Activated naive CD4-positive, alpha-beta T cell treated with anti-CD3 and anti-CD28 coated beads for 36 hours (primary cell): ENCODE results near the gene LRRC37A. TPM values are rescaled to one million over a fixed set of nuclear protein-coding genes. Genes with fewer than 3 reads are reported as not detected.
"Not testable (repeated sequence)": the region's sequence is repeated elsewhere in the genome, so short reads cannot be mapped to it uniquely, and the experiment has no call there.

Experiments used
- CTCF ChIA-PET: fragments of 350-600 bp; sonication (Branson Sonifier 250); formaldehyde crosslinking; loops from one replicate; lab custom pipeline; 2021; ENCODE audit warnings: antibody characterized with exemption; lab: Charles Lee
- DNase-seq: peaks from one replicate; pipeline ENCODE4 v3.0.0-alpha.2; 2020
- H3K27ac Mint-ChIP-seq: one replicate; pipeline ENCODE4 v1.8.0; 2021; ENCODE audit warnings: mild to moderate bottlenecking, mixed read lengths
- H3K27me3 Mint-ChIP-seq: one replicate; pipeline ENCODE4 v1.8.0; 2021; ENCODE audit warnings: low read depth, mixed read lengths
- H3K36me3 Mint-ChIP-seq: one replicate; pipeline ENCODE4 v1.8.0; 2021; ENCODE audit warnings: low read depth, mixed read lengths
- H3K4me1 Mint-ChIP-seq: one replicate; pipeline ENCODE4 v1.8.0; 2021; ENCODE audit warnings: low read depth, mixed read lengths
- H3K4me3 Mint-ChIP-seq: one replicate; pipeline ENCODE4 v1.8.0; 2021; ENCODE audit warnings: mild to moderate bottlenecking, moderate library complexity, mixed read lengths
- H3K9me3 Mint-ChIP-seq: one replicate; pipeline ENCODE4 v1.8.0; 2021; ENCODE audit warnings: mixed read lengths
- intact Hi-C: fragments of 100-400 bp; cut with micrococcal nuclease; formaldehyde crosslinking; loops from one replicate; pipeline ENCODE4 v1.15.1; 2023
- total RNA-seq, 2 experiments: library from RNA; stranded (reverse); gene quantifications; one replicate each; pipeline ENCODE4 v1.2.3, GENCODE V29; 2021

The LRRC37A gene
- total RNA-seq, 2 experiments from 2014 or later = 2.4 to 3.5 TPM

GRCh38 chr17:46270032-46270431 lies 24.9 kb upstream of the LRRC37A start:
- Mint-ChIP-seq H3K4me1 (peaks cover 21% of the 10 kb centered on the region), H3K27me3 (peaks cover 16% of the 10 kb centered on the region), H3K27ac (no peak overlapping the region), H3K9me3 (no peaks in the 10 kb centered on the region), H3K36me3 (no peaks in the 10 kb centered on the region), H3K4me3 (no peak overlapping the region)
- intact Hi-C loops = no loop called here
- DNase-seq = no peak
- CTCF ChIA-PET = interaction anchor here (0.7 to 1.5 kb wide), 3 partner anchors 17 to 677 kb away, joined by 3 to 6 read pairs (median 3); no protein-coding TSS in a partner anchor

GRCh38 chr17:46273541-46274236 lies 21.2 kb upstream of the LRRC37A start:
- DNase-seq = no peak
- intact Hi-C loops = no loop called here
- H3K27me3 Mint-ChIP-seq = peaks cover 2% of the 10 kb centered on the region
- no peaks in the 10 kb centered on the region for H3K9me3 Mint-ChIP-seq
- CTCF ChIA-PET = interaction anchor here (0.8 to 1.0 kb wide), 2 partner anchors 16 to 228 kb away, joined by 3 read pairs; no protein-coding TSS in a partner anchor
- H3K4me3 Mint-ChIP-seq = no peak overlapping the region
- H3K27ac Mint-ChIP-seq = no peak overlapping the region
- H3K4me1 Mint-ChIP-seq = no peaks in the 10 kb centered on the region
- H3K36me3 Mint-ChIP-seq = no peaks in the 10 kb centered on the region

GRCh38 chr17:46274238-46274637 lies 20.7 kb upstream of the LRRC37A start:
- Mint-ChIP-seq H3K27me3 (peaks cover 2% of the 10 kb centered on the region), H3K36me3 (no peaks in the 10 kb centered on the region), H3K9me3 (no peaks in the 10 kb centered on the region), H3K4me3 (no peak overlapping the region), H3K4me1 (no peaks in the 10 kb centered on the region), H3K27ac (no peak overlapping the region)
- intact Hi-C loops = no loop called here
- no peak for DNase-seq
- CTCF ChIA-PET = no interaction called here

GRCh38 chr17:46276728-46277479 lies 18.0 kb upstream of the LRRC37A start:
- intact Hi-C loops, H3K27ac Mint-ChIP-seq, H3K4me1 Mint-ChIP-seq, H3K36me3 Mint-ChIP-seq, H3K9me3 Mint-ChIP-seq, H3K4me3 Mint-ChIP-seq, H3K27me3 Mint-ChIP-seq, DNase-seq: not testable (repeated sequence)
- CTCF ChIA-PET = interaction anchor here (0.9 to 2.3 kb wide), 2 partner anchors 9 to 698 kb away, joined by 5 to 13 read pairs; no protein-coding TSS in a partner anchor

- H3K27me3 Mint-ChIP-seq, intact Hi-C loops, H3K27ac Mint-ChIP-seq, H3K9me3 Mint-ChIP-seq, CTCF ChIA-PET, H3K36me3 Mint-ChIP-seq, H3K4me3 Mint-ChIP-seq, DNase-seq: not testable (repeated sequence)
- peaks cover 21% of the 10 kb centered on the region for H3K4me1 Mint-ChIP-seq
Measured at GRCh38 chr17:46281336-46281735, 13.6 kb upstream of the LRRC37A start.

- peaks cover 29% of the 10 kb centered on the region for H3K4me1 Mint-ChIP-seq
- H3K36me3 Mint-ChIP-seq, DNase-seq, H3K27ac Mint-ChIP-seq, CTCF ChIA-PET, H3K27me3 Mint-ChIP-seq, H3K4me3 Mint-ChIP-seq, H3K9me3 Mint-ChIP-seq, intact Hi-C loops: not testable (repeated sequence)
Measured at GRCh38 chr17:46282635-46283034, 12.3 kb upstream of the LRRC37A start.

- CTCF ChIA-PET = interaction anchor here (0.7 kb wide), 1 partner anchor 128 kb away, joined by 3 read pairs; no protein-coding TSS in a partner anchor
- H3K4me1 Mint-ChIP-seq = peaks cover 29% of the 10 kb centered on the region
- H3K4me3 Mint-ChIP-seq, intact Hi-C loops, H3K27me3 Mint-ChIP-seq, H3K9me3 Mint-ChIP-seq, H3K36me3 Mint-ChIP-seq: not testable (repeated sequence)
- peak; percentile 79 for DNase-seq
- peak overlapping the region; percentile 80 for H3K27ac Mint-ChIP-seq
Measured at GRCh38 chr17:46284467-46284866, 10.5 kb upstream of the LRRC37A start.

GRCh38 chr17:46285500-46285899 lies 9.4 kb upstream of the LRRC37A start:
- H3K36me3 Mint-ChIP-seq, intact Hi-C loops, H3K27ac Mint-ChIP-seq, H3K27me3 Mint-ChIP-seq, H3K4me3 Mint-ChIP-seq, DNase-seq, H3K9me3 Mint-ChIP-seq: not testable (repeated sequence)
- CTCF ChIA-PET = interaction anchor here (1.1 to 2.1 kb wide), 2 partner anchors 8 to 73 kb away, joined by 4 to 13 read pairs; no protein-coding TSS in a partner anchor
- H3K4me1 Mint-ChIP-seq = peaks cover 29% of the 10 kb centered on the region

- intact Hi-C loops, H3K36me3 Mint-ChIP-seq, H3K27ac Mint-ChIP-seq, H3K4me3 Mint-ChIP-seq, H3K9me3 Mint-ChIP-seq, H3K27me3 Mint-ChIP-seq: not testable (repeated sequence)
- H3K4me1 Mint-ChIP-seq = peaks cover 37% of the 10 kb centered on the region
- CTCF ChIA-PET = interaction anchor here (0.6 to 2.1 kb wide), 12 partner anchors 9 to 708 kb away, joined by 3 to 13 read pairs (median 4); no protein-coding TSS in a partner anchor
- peak; percentile 89 for DNase-seq
Measured at GRCh38 chr17:46286764-46287221, 8.1 kb upstream of the LRRC37A start.

GRCh38 chr17:46287587-46287986 lies 7.3 kb upstream of the LRRC37A start:
- H3K4me1 Mint-ChIP-seq = peaks cover 37% of the 10 kb centered on the region
- CTCF ChIA-PET = interaction anchor here (0.8 kb wide), 1 partner anchor 142 kb away, joined by 6 read pairs; no protein-coding TSS in a partner anchor
- H3K4me3 Mint-ChIP-seq, H3K9me3 Mint-ChIP-seq, H3K27ac Mint-ChIP-seq, intact Hi-C loops, H3K27me3 Mint-ChIP-seq, DNase-seq, H3K36me3 Mint-ChIP-seq: not testable (repeated sequence)

GRCh38 chr17:46290906-46291546 lies 3.9 kb upstream of the LRRC37A start:
- H3K9me3 Mint-ChIP-seq, H3K4me3 Mint-ChIP-seq, H3K36me3 Mint-ChIP-seq, intact Hi-C loops, H3K27me3 Mint-ChIP-seq, CTCF ChIA-PET: not testable (repeated sequence)
- Mint-ChIP-seq H3K4me1 (peaks cover 16% of the 10 kb centered on the region), H3K27ac (peak overlapping the region; percentile 3)
- DNase-seq = peak; percentile 50

- intact Hi-C loops, H3K27me3 Mint-ChIP-seq, H3K9me3 Mint-ChIP-seq, H3K4me3 Mint-ChIP-seq, DNase-seq, H3K36me3 Mint-ChIP-seq: not testable (repeated sequence)
- peaks cover 16% of the 10 kb centered on the region for H3K4me1 Mint-ChIP-seq
- CTCF ChIA-PET = interaction anchor here (0.6 kb wide), 1 partner anchor 209 kb away, joined by 3 read pairs; no protein-coding TSS in a partner anchor
- peak overlapping the region; percentile 3 for H3K27ac Mint-ChIP-seq
Measured at GRCh38 chr17:46291618-46292017, 3.3 kb upstream of the LRRC37A start.
